Upper lobe of left lung (tissue), 6 donors: Measurements from ENCODE around the gene MRGPRD. TPM values are rescaled to one million over a fixed set of nuclear protein-coding genes. Genes with fewer than 3 reads are reported as not detected.

Source experiments
- ATAC-seq, 2 donors: fragments of 200-7000 bp; cut with Tn5 transposase; one replicate each; pipeline ENCODE4 v1.9.1; 2022; ENCODE audit warnings: mild to moderate bottlenecking in 2 of 2, moderate library complexity in 2 of 2; ENCODE audit not compliant: low FRiP score in 2 of 2
- DNase-seq, 2 donors: peaks; one replicate each; pipeline ENCODE4 v3.0.0-alpha.2; 2019 to 2020
- H3K27ac ChIP-seq, 4 donors: fragments of 200-600 bp; sonication (generic); one replicate each; pipeline ENCODE4 v1.5.1; 2016 to 2019
- H3K27me3 ChIP-seq, 4 donors: fragments of 200-600 bp; sonication (generic); one replicate each; pipeline ENCODE4 v1.5.1; 2017 to 2019
- H3K36me3 ChIP-seq, 4 donors: fragments of 200-600 bp; sonication (generic); one replicate each; pipeline ENCODE4 v1.5.1; 2016 to 2019
- H3K4me1 ChIP-seq, 4 donors: fragments of 200-600 bp; sonication (generic); one replicate each; pipeline ENCODE4 v1.5.1; 2018 to 2019
- H3K4me3 ChIP-seq, 4 donors: fragments of 200-600 bp; sonication (generic); one replicate each; pipeline ENCODE4 v1.5.1; 2017 to 2019; ENCODE audit warnings: mild to moderate bottlenecking in 2 of 4, moderate library complexity in 1 of 4
- H3K9me3 ChIP-seq, 4 donors: fragments of 200-600 bp; sonication (generic); one replicate each; pipeline ENCODE4 v1.5.1; 2018 to 2019
- EP300 ChIP-seq, 4 donors: sonication (generic); formaldehyde crosslinking; IDR thresholded peaks; one replicate each; pipeline ENCODE4 v1.5.1; 2017; ENCODE audit warnings: antibody characterized with exemption in 4 of 4, control low read depth in 2 of 4
- POLR2A ChIP-seq, 4 donors: fragments of 450-650 bp; IDR thresholded peaks; one replicate each; pipeline ENCODE4 v1.5.1; 2016 to 2017; ENCODE audit warnings: antibody characterized with exemption in 4 of 4, mild to moderate bottlenecking in 2 of 4
- POLR2AphosphoS5 ChIP-seq, 2 donors: sonication (generic); formaldehyde crosslinking; IDR thresholded peaks; one replicate each; pipeline ENCODE4 v1.5.1; 2017; ENCODE audit warnings: antibody characterized with exemption in 2 of 2
- WGBS, 2 donors: methylation state at CpG; one replicate each; pipeline ENCODE4 v1.1.5; 2017 to 2018; 5-methylcytosine and 5-hydroxymethylcytosine counted together
- total RNA-seq, 6 donors: library from RNA; depleted of rRNA in 4 of 6; stranded (reverse); fragments of >200 nt in 4 of 6; gene quantifications; one replicate each; pipeline versions ENCODE4 v1.1.0 to v1.2.1, GENCODE V29; 2016 to 2021
- TF ChIP-seq, protein P1 (sequence below), 6 experiments: fragments of 450-650 bp in 4 of 6; fragments of 200-600 bp in 2 of 6; sonication (generic) in 2 of 6; IDR thresholded peaks; one replicate each; pipeline ENCODE4 v1.5.1; 2016 to 2019; ENCODE audit warnings: antibody characterized with exemption in 6 of 6
- donor health status: DM: no; HTN: no; CAD: no; lungs with moderate emphysema.
- donor health status: DM: no; HTN: yes; CAD: no; lungs with severe emphysema.

MRGPRD gene
- total RNA-seq, 6 donors from 2014 or later, result not detected

DNA sequence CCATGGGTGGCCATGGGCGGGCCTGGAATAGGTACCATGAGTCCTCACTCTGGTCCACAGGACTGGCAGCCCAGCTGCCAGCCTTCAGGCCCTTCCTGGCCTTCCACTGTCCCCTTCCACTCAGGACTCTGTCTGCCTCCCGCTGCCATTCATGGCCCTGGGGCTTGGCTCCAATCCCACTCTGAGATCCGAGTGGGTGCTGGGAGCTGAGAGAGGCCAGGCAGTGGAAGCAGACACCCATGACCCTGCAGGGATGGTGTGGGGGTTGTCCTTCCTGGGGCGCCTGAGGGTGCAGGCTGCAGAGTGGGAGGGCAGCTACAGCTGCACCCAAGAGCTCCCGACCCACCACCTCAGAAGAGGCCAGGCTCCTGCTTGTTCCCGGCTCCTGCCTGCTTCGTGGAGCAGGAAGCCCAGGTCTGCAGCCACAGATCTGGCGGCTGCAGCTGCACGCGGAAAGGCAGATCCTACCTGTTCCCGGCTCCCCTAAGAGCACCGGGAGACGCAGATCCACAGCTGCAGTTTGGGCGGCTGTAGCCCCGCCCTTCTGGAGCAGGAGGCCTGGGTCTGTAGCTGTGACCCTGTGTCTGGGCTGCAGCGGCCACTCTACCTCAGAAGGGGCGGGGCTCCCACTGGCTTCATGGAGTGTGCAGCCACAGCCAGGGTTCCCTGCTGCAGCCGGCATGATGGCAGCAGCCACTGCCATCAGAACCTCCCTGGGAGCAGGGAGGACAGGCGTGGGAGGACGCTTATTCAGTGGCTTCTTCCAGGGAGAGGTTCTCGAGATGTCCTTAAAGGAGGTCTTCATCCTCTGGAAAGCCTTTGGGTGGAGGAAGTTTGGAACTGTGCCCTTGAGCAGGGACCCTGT is 49.6 kb downstream of the MRGPRD start:
- Histone ChIP-seq H3K4me3 (no peak overlapping the region), H3K9me3 (peaks cover 0 to 2% (median 2%) of the 10 kb centered on the region in 4 donors), H3K36me3 (peaks cover 16 to 89% (median 68%) of the 10 kb centered on the region in 4 donors), H3K4me1 (peaks cover 0 to 11% (median 2%) of the 10 kb centered on the region in 4 donors), H3K27me3 (no peaks in the 10 kb centered on the region), H3K27ac (no peak overlapping the region)
- TF ChIP-seq, protein P1, sequence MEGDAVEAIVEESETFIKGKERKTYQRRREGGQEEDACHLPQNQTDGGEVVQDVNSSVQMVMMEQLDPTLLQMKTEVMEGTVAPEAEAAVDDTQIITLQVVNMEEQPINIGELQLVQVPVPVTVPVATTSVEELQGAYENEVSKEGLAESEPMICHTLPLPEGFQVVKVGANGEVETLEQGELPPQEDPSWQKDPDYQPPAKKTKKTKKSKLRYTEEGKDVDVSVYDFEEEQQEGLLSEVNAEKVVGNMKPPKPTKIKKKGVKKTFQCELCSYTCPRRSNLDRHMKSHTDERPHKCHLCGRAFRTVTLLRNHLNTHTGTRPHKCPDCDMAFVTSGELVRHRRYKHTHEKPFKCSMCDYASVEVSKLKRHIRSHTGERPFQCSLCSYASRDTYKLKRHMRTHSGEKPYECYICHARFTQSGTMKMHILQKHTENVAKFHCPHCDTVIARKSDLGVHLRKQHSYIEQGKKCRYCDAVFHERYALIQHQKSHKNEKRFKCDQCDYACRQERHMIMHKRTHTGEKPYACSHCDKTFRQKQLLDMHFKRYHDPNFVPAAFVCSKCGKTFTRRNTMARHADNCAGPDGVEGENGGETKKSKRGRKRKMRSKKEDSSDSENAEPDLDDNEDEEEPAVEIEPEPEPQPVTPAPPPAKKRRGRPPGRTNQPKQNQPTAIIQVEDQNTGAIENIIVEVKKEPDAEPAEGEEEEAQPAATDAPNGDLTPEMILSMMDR (IDR thresholded peaks at IDR 0.05), result no peak
- TF ChIP-seq POLR2A (IDR thresholded peaks at IDR 0.05) (no peak), POLR2AphosphoS5 (IDR thresholded peaks at IDR 0.05) (no peak), EP300 (IDR thresholded peaks at IDR 0.05) (no peak)
- 95 to 100% methylated on average over 6 to 13 of the region's 21 CpGs for WGBS, 2 donors
- ATAC-seq, result no peak
- DNase-seq, result peak in 1 of 2 donors; percentile 54

Other genes with a start within 250 kb of the MRGPRD start
- 1 to 10 TPM in 4 of 6 donors, under 1 TPM in 2; 0.76 to 7.3 (median 1.8) TPM for gene TESMIN, start 229.5 kb downstream of the MRGPRD start, total RNA-seq
- 10 to 100 TPM; 38.2 to 91.8 (median 63.3) TPM for gene CPT1A, start 139.1 kb downstream of the MRGPRD start, total RNA-seq
- gene MRPL21, start 77.2 kb downstream of the MRGPRD start, total RNA-seq, result 10 to 100 TPM; 17.8 to 50.8 (median 32.3) TPM
- gene IGHMBP2, start 77.1 kb downstream of the MRGPRD start, total RNA-seq, result 10 to 100 TPM; 11.7 to 84.9 (median 18.9) TPM
- 10 to 100 TPM in 3 of 6 donors, 1 to 10 TPM in 3; 3.0 to 16.2 (median 10.7) TPM for gene MRGPRF, start 32.3 kb upstream of the MRGPRD start, total RNA-seq
- 10 to 100 TPM; 12.5 to 61.8 (median 18.8) TPM for gene TPCN2, start 67.9 kb upstream of the MRGPRD start, total RNA-seq
- gene SMIM38, start 174.9 kb upstream of the MRGPRD start, total RNA-seq, result under 1 TPM in 4 of 6 donors, not detected in 2; 0.10 to 0.67 (median 0.55) TPM